Glutamatergic neuron (in vitro differentiated cells): ENCODE data around the gene FHIT. TPM values are rescaled to one million over a fixed set of nuclear protein-coding genes. Genes with fewer than 3 reads are reported as not detected.

Experiments used
- DNase-seq: peaks from one replicate; pipeline ENCODE4 v3.0.0; 2022
- H3K27ac Mint-ChIP-seq: one replicate; pipeline ENCODE4 v1.8.0; 2020; ENCODE audit warnings: mild to moderate bottlenecking, mixed read lengths, inconsistent platforms; ENCODE audit not compliant: unreplicated experiment
- H3K27me3 Mint-ChIP-seq: one replicate; pipeline ENCODE4 v1.8.0; 2020; ENCODE audit warnings: mild to moderate bottlenecking, moderate library complexity, mixed read lengths, inconsistent platforms; ENCODE audit not compliant: unreplicated experiment
- H3K36me3 Mint-ChIP-seq: one replicate; pipeline ENCODE4 v1.8.0; 2020; ENCODE audit warnings: mild to moderate bottlenecking, mixed read lengths, inconsistent platforms; ENCODE audit not compliant: unreplicated experiment
- H3K4me1 Mint-ChIP-seq: one replicate; pipeline ENCODE4 v1.8.0; 2020; ENCODE audit warnings: mild to moderate bottlenecking, low read depth, mixed read lengths, inconsistent platforms; ENCODE audit not compliant: unreplicated experiment
- H3K4me3 Mint-ChIP-seq: one replicate; pipeline ENCODE4 v1.8.0; 2020; ENCODE audit warnings: mild to moderate bottlenecking, mixed read lengths, inconsistent platforms; ENCODE audit not compliant: unreplicated experiment
- H3K9me3 Mint-ChIP-seq: one replicate; pipeline ENCODE4 v1.8.0; 2020; ENCODE audit warnings: mild to moderate bottlenecking, moderate library complexity, mixed read lengths, inconsistent platforms; ENCODE audit not compliant: unreplicated experiment
- CTCF ChIP-seq: fragments of 200-600 bp; sonication (generic); IDR thresholded peaks from one replicate; pipeline ENCODE4 v1.5.0; 2021; ENCODE audit not compliant: partially characterized antibody, unreplicated experiment
- total RNA-seq: library from RNA; stranded (reverse); fragmentation: NEBNext Ultra II Directional; extraction: Animal tissue kit (Norgen Biotek cat#: 25700); gene quantifications from one replicate; pipeline ENCODE4 v1.2.1, GENCODE V29; 2021; ENCODE audit not compliant: unreplicated experiment

The FHIT gene
- total RNA-seq, 1 donor from 2014 or later, result 15.2 TPM

- no peaks in the 10 kb centered on the region for H3K27me3 Mint-ChIP-seq
- H3K9me3 Mint-ChIP-seq, result no peaks in the 10 kb centered on the region
- no peak for TF ChIP-seq CTCF
- no peaks in the 10 kb centered on the region for H3K4me1 Mint-ChIP-seq
- H3K27ac Mint-ChIP-seq, result no peak overlapping the region
- H3K36me3 Mint-ChIP-seq, result no peaks in the 10 kb centered on the region
- no peak for DNase-seq
- no peak overlapping the region for H3K4me3 Mint-ChIP-seq
Observed at GRCh38 chr3:60238550-60238949, 1012.7 kb downstream of the FHIT start.

GRCh38 chr3:60229502-60229901, 1021.8 kb downstream of the FHIT start:
- DNase-seq, result no peak
- H3K9me3 Mint-ChIP-seq, result peaks cover 2% of the 10 kb centered on the region
- H3K4me3 Mint-ChIP-seq, result no peak overlapping the region
- no peak overlapping the region for H3K27ac Mint-ChIP-seq
- H3K4me1 Mint-ChIP-seq, result no peaks in the 10 kb centered on the region
- TF ChIP-seq CTCF, result no peak
- no peaks in the 10 kb centered on the region for H3K36me3 Mint-ChIP-seq
- peaks cover 3% of the 10 kb centered on the region for H3K27me3 Mint-ChIP-seq

- no peak overlapping the region for H3K4me3 Mint-ChIP-seq
- DNase-seq, result no peak
- peaks cover 3% of the 10 kb centered on the region for H3K27me3 Mint-ChIP-seq
- TF ChIP-seq CTCF, result no peak
- H3K36me3 Mint-ChIP-seq, result no peaks in the 10 kb centered on the region
- H3K27ac Mint-ChIP-seq, result no peak overlapping the region
- no peaks in the 10 kb centered on the region for H3K4me1 Mint-ChIP-seq
- peaks cover 2% of the 10 kb centered on the region for H3K9me3 Mint-ChIP-seq
Observed at GRCh38 chr3:60228823-60229222, 1022.4 kb downstream of the FHIT start.

DNA sequence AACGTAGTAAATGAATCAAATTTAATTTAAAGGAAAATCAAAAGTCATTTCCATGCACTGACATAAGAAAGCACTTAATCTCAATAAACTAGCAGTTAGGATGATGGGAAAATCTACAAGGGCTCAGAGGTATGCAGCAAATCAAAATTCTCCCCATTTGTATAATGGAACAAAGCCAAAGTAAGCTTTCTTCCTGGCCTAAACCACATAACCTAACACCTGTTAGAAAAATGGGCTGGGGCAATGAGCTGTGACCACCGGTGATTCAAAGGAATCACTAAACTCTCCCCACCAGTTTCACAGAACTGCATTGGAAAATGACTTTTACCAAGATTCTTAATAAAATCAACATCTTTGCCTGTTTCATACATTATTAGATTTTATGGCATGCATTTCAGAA, 1024.3 kb downstream of the FHIT start:
- Mint-ChIP-seq H3K9me3 (peaks cover 2% of the 10 kb centered on the region), H3K27me3 (peaks cover 3% of the 10 kb centered on the region), H3K4me1 (no peaks in the 10 kb centered on the region), H3K36me3 (no peaks in the 10 kb centered on the region), H3K27ac (no peak overlapping the region), H3K4me3 (no peak overlapping the region)
- DNase-seq, result no peak
- no peak for TF ChIP-seq CTCF

- H3K27me3 Mint-ChIP-seq, result peaks cover 3% of the 10 kb centered on the region
- no peak overlapping the region for H3K4me3 Mint-ChIP-seq
- H3K4me1 Mint-ChIP-seq, result no peaks in the 10 kb centered on the region
- peaks cover 2% of the 10 kb centered on the region for H3K9me3 Mint-ChIP-seq
- H3K27ac Mint-ChIP-seq, result no peak overlapping the region
- no peak for TF ChIP-seq CTCF
- DNase-seq, result no peak
- H3K36me3 Mint-ChIP-seq, result no peaks in the 10 kb centered on the region
Observed at GRCh38 chr3:60225848-60226247, 1025.4 kb downstream of the FHIT start.
